NCI-H2227 (cell line): ENCODE results near the gene RABAC1.
"Not testable (repeated sequence)": the region's sequence is repeated elsewhere in the genome, so short reads cannot be mapped to it uniquely, and the experiment has no call there.

Source experiments
- DNase-seq: peaks from one replicate; lab custom pipeline; 2025; ENCODE audit not compliant: unreplicated experiment; lab: John Stamatoyannopoulos, UW

Gene RABAC1

GRCh38 chr19:41959056-41960053 is at the start of gene RABAC1:
TSS of gene RABAC1 (minus strand) at chr19:41959321. CDS start at chr19:41959292, 29 bp downstream.
- DNase-seq, result peak; percentile 100

- no peak for DNase-seq
Measured at GRCh38 chr19:42006569-42006968, 47.4 kb upstream of the RABAC1 start.

GRCh38 chr19:42005504-42005903 is 46.4 kb upstream of the RABAC1 start:
- no peak for DNase-seq

- DNase-seq, result no peak
Measured at GRCh38 chr19:42003506-42004294, 44.6 kb upstream of the RABAC1 start.

- DNase-seq, result no peak
Measured at GRCh38 chr19:41999878-42000208, 40.7 kb upstream of the RABAC1 start.

GRCh38 chr19:41999071-41999877 is 40.2 kb upstream of the RABAC1 start:
- no peak for DNase-seq

GRCh38 chr19:41998246-41999020 is 39.3 kb upstream of the RABAC1 start:
- no peak for DNase-seq

- peak; percentile 95 for DNase-seq
Measured at GRCh38 chr19:41997851-41998229, 38.7 kb upstream of the RABAC1 start.

GRCh38 chr19:41997121-41997850 is 38.2 kb upstream of the RABAC1 start:
- peak; percentile 95 for DNase-seq

GRCh38 chr19:41995959-41996797 is 37.1 kb upstream of the RABAC1 start:
- peak; percentile 100 for DNase-seq

- DNase-seq, result no peak
Measured at GRCh38 chr19:41994994-41995958, 36.2 kb upstream of the RABAC1 start.

GRCh38 chr19:41994521-41994971 is 35.4 kb upstream of the RABAC1 start:
- peak; percentile 84 for DNase-seq

- peak; percentile 98 for DNase-seq
Measured at GRCh38 chr19:41993612-41994483, 34.7 kb upstream of the RABAC1 start, which contains the start of gene ATP1A3. TSS of gene ATP1A3 (minus strand) at chr19:41994230. CDS start at chr19:41994076, 154 bp downstream.

- not testable (repeated sequence) for DNase-seq
Measured at GRCh38 chr19:41991925-41992569, 32.9 kb upstream of the RABAC1 start.

- DNase-seq, result no peak
Measured at GRCh38 chr19:41991025-41991424, 31.9 kb upstream of the RABAC1 start.

GRCh38 chr19:41990615-41991014 is 31.5 kb upstream of the RABAC1 start:
- no peak for DNase-seq
